ENCODE measurements around the gene CHRNE. TPM values are rescaled to one million over a fixed set of nuclear protein-coding genes. Genes with fewer than 3 reads are reported as not detected.

The CHRNE gene
- total and polyA plus RNA-seq, 2 experiments from 2014 or later: 0.24 to 1.2 TPM

DNA sequence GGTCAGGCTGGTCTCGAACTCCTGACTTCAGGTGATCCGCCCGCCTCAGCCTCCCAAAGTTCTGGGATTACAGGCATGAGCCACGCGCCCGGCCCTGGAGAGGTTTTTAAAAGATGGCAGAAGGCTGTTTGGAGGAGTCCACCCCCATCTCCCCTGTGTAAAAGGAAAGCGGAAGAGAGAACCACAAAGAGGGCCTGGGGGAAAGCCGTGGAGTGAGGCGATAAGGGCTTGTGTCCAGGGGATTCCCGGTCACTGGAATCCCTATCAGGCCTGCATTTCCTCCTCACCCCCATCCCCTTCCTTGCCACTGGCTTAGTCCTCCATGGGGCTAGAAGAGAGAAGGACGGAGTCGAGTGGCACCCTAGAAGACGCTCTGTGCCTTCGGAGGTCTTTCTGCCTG, 29.1 kb upstream of the CHRNE start, which contains the start of gene GP1BA (continued):
- TF ChIP-seq, protein P1, sequence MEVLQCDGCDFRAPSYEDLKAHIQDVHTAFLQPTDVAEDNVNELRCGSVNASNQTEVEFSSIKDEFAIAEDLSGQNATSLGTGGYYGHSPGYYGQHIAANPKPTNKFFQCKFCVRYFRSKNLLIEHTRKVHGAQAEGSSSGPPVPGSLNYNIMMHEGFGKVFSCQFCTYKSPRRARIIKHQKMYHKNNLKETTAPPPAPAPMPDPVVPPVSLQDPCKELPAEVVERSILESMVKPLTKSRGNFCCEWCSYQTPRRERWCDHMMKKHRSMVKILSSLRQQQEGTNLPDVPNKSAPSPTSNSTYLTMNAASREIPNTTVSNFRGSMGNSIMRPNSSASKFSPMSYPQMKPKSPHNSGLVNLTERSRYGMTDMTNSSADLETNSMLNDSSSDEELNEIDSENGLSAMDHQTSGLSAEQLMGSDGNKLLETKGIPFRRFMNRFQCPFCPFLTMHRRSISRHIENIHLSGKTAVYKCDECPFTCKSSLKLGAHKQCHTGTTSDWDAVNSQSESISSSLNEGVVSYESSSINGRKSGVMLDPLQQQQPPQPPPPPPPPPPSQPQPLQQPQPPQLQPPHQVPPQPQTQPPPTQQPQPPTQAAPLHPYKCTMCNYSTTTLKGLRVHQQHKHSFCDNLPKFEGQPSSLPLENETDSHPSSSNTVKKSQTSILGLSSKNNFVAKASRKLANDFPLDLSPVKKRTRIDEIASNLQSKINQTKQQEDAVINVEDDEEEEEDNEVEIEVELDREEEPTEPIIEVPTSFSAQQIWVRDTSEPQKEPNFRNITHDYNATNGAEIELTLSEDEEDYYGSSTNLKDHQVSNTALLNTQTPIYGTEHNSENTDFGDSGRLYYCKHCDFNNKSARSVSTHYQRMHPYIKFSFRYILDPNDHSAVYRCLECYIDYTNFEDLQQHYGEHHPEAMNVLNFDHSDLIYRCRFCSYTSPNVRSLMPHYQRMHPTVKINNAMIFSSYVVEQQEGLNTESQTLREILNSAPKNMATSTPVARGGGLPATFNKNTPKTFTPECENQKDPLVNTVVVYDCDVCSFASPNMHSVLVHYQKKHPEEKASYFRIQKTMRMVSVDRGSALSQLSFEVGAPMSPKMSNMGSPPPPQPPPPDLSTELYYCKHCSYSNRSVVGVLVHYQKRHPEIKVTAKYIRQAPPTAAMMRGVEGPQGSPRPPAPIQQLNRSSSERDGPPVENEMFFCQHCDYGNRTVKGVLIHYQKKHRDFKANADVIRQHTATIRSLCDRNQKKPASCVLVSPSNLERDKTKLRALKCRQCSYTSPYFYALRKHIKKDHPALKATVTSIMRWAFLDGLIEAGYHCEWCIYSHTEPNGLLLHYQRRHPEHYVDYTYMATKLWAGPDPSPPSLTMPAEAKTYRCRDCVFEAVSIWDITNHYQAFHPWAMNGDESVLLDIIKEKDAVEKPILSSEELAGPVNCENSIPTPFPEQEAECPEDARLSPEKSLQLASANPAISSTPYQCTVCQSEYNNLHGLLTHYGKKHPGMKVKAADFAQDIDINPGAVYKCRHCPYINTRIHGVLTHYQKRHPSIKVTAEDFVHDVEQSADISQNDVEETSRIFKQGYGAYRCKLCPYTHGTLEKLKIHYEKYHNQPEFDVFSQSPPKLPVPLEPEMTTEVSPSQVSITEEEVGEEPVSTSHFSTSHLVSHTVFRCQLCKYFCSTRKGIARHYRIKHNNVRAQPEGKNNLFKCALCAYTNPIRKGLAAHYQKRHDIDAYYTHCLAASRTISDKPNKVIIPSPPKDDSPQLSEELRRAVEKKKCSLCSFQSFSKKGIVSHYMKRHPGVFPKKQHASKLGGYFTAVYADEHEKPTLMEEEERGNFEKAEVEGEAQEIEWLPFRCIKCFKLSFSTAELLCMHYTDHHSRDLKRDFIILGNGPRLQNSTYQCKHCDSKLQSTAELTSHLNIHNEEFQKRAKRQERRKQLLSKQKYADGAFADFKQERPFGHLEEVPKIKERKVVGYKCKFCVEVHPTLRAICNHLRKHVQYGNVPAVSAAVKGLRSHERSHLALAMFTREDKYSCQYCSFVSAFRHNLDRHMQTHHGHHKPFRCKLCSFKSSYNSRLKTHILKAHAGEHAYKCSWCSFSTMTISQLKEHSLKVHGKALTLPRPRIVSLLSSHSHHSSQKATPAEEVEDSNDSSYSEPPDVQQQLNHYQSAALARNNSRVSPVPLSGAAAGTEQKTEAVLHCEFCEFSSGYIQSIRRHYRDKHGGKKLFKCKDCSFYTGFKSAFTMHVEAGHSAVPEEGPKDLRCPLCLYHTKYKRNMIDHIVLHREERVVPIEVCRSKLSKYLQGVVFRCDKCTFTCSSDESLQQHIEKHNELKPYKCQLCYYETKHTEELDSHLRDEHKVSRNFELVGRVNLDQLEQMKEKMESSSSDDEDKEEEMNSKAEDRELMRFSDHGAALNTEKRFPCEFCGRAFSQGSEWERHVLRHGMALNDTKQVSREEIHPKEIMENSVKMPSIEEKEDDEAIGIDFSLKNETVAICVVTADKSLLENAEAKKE (CRISPR knock-in tag; IDR thresholded peaks at IDR 0.05): no peak
- TF ChIP-seq NANOG (IDR thresholded peaks at IDR 0.05; ENCODE audit: borderline replicate concordance) (no peak), STAT1 (IDR thresholded peaks at IDR 0.05; ENCODE audit: unreplicated experiment) (no peak), POLR2AphosphoS5 (IDR thresholded peaks at IDR 0.05; ENCODE audit: low read depth) (no peak)

GRCh38 chr17:4928881-4929280, 26.0 kb upstream of the CHRNE start:
- no peak overlapping the region for H3K27ac ChIP-seq (ENCODE audit: low read depth)
- H3K27ac Mint-ChIP-seq: no peak overlapping the region
- TF ChIP-seq ZNF331 (CRISPR knock-in tag; IDR thresholded peaks at IDR 0.05; ENCODE audit: low read depth) (no peak), EZH2phosphoT487 (IDR thresholded peaks at IDR 0.05; ENCODE audit: unreplicated experiment) (no peak), JUNB (IDR thresholded peaks at IDR 0.05; ENCODE audit: unreplicated experiment) (no peak), POLR2AphosphoS5 (IDR thresholded peaks at IDR 0.05; ENCODE audit: low read depth) (no peak), CREB1 (CRISPR knock-in tag; IDR thresholded peaks at IDR 0.05; ENCODE audit: low read depth) (no peak)
- TF ChIP-seq, protein P1 (CRISPR knock-in tag; IDR thresholded peaks at IDR 0.05): no peak
- TF ChIP-seq, protein P2, sequence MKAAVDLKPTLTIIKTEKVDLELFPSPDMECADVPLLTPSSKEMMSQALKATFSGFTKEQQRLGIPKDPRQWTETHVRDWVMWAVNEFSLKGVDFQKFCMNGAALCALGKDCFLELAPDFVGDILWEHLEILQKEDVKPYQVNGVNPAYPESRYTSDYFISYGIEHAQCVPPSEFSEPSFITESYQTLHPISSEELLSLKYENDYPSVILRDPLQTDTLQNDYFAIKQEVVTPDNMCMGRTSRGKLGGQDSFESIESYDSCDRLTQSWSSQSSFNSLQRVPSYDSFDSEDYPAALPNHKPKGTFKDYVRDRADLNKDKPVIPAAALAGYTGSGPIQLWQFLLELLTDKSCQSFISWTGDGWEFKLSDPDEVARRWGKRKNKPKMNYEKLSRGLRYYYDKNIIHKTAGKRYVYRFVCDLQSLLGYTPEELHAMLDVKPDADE (IDR thresholded peaks at IDR 0.05): no peak

More at GRCh38 chr17:4928881-4929280, 26.0 kb upstream of the CHRNE start:
- H3K4me1 ChIP-seq (ENCODE audit: insufficient read depth): no peaks in the 10 kb centered on the region
- no peaks in the 10 kb centered on the region for H3K79me2 ChIP-seq (replicated peaks; ENCODE audit: insufficient read depth)
- H4K20me1 ChIP-seq (replicated peaks; ENCODE audit: insufficient read depth): no peaks in the 10 kb centered on the region
- peaks cover 6% of the 10 kb centered on the region for H3K4me1 Mint-ChIP-seq
- no peak overlapping the region for H3K4me3 ChIP-seq
- DNase-seq (ENCODE audit: low spot score): no peak
- H3K27me3 ChIP-seq (ENCODE audit: insufficient read depth): no peaks in the 10 kb centered on the region
- H3K36me3 ChIP-seq (ENCODE audit: insufficient read depth): no peaks in the 10 kb centered on the region
- H3K36me3 Mint-ChIP-seq (ENCODE audit: low read depth): peaks cover 24% of the 10 kb centered on the region
- peaks cover 6% of the 10 kb centered on the region for H3K27me3 Mint-ChIP-seq (ENCODE audit: insufficient read depth, low read depth, poor library complexity)
- no peak overlapping the region for H3K4me3 Mint-ChIP-seq
- no peak for ATAC-seq
- H3K9me3 Mint-ChIP-seq: no peaks in the 10 kb centered on the region
- peaks cover 3% of the 10 kb centered on the region; the same call in 1 of the 2 replicates for H3F3A ChIP-seq (replicated peaks; ENCODE audit: low read depth)
- no peak overlapping the region for H2AFZ ChIP-seq
- no peak overlapping the region for H3K4me2 ChIP-seq
- H3K9me2 ChIP-seq (ENCODE audit: insufficient read depth): no peaks in the 10 kb centered on the region
